ENCODE measurements around the gene PAF1. TPM values are rescaled to one million over a fixed set of nuclear protein-coding genes. Genes with fewer than 3 reads are reported as not detected.

PAF1 gene
- total and polyA plus RNA-seq, 2 of the 13 experiments (the other 11 are each of a cell fraction or from before 2014, with no cell fraction given): 30.2 to 31.1 TPM

DNA sequence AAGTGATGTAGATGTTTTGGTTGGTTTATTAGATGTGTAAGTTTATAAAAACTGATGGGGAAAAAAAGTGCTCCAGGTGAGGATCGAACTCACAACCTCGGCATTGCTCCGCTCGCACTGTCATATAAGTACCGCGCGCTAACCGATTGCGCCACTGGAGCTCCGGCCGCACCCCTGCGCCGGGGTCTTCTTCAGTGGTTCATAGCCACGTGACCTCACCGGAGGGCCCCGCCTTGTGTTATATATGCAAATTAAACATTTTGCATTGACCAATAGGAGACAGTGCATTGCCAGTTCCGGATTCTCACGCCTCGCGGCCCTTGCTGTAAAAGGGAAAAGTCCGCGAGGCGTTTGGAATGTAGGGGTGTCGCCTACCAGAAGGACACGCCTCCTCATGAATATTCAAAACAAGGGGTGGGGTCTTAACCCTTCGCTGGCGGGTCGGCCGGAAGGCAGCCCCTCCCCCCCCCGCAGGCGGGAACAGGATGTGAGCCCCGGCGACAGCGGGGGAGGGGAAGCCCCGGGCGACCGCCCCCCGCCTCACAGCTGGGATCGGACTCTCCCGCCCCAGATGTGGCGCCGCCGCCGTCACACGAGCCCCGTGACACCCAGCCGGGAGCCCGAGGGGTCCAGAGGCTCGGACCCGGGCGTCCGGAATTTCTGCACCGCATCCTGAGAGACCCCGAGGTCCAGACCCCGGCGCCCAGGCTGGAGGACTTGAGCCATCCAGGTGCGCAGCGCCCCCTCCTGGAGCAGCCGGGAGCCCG, 21.4 kb upstream of the PAF1 start, which contains the start of gene PLEKHG2 (continued):
- TF ChIP-seq KLF16 (CRISPR knock-in tag; IDR thresholded peaks at IDR 0.05): peak in 1 of 2 experiments; percentile 56; a peak in 2 of 4 replicates
- TF ChIP-seq IKZF1 (IDR thresholded peaks at IDR 0.05): no peak
- no peak for TF ChIP-seq SRSF9 (IDR thresholded peaks at IDR 0.05; ENCODE audit: borderline replicate concordance, insufficient read depth, low read depth, low read length, poor library complexity, severe bottlenecking)
- TF ChIP-seq ISX (CRISPR knock-in tag; conservative IDR thresholded peaks at IDR 0.05): no peak
- peak; percentile 64 for TF ChIP-seq CBFB (CRISPR knock-in tag; IDR thresholded peaks at IDR 0.05)
- TF ChIP-seq IRF2 (CRISPR knock-in tag; IDR thresholded peaks at IDR 0.05): peak; percentile 55; the same call in 1 of the 2 replicates
- TF ChIP-seq ZNF816 (CRISPR knock-in tag; IDR thresholded peaks at IDR 0.05; ENCODE audit: borderline replicate concordance): no peak
- TF ChIP-seq SMARCE1 (IDR thresholded peaks at IDR 0.05; ENCODE audit: borderline replicate concordance): no peak
- no peak for TF ChIP-seq ZNF251 (CRISPR knock-in tag; IDR thresholded peaks at IDR 0.05)
- TF ChIP-seq ZNF788 (CRISPR knock-in tag; IDR thresholded peaks at IDR 0.05; ENCODE audit: borderline replicate concordance): no peak; the same call in 1 of the 2 replicates
- no peak for TF ChIP-seq ZNF12 (CRISPR knock-in tag; IDR thresholded peaks at IDR 0.05)
- no peak for TF ChIP-seq NR3C1 (CRISPR knock-in tag; IDR thresholded peaks at IDR 0.05)
- no peak for TF ChIP-seq GRHL1 (CRISPR knock-in tag; conservative IDR thresholded peaks at IDR 0.05)
- TF ChIP-seq, protein P1, sequence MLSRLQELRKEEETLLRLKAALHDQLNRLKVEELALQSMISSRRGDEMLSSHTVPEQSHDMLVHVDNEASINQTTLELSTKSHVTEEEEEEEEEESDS (CRISPR knock-in tag; IDR thresholded peaks at IDR 0.05; ENCODE audit: borderline replicate concordance): no peak
- TF ChIP-seq ZNF687 (CRISPR knock-in tag; IDR thresholded peaks at IDR 0.05): peak; percentile 77
- TF ChIP-seq ETV6 (CRISPR knock-in tag; conservative IDR thresholded peaks at IDR 0.05): peak; percentile 45; the same call in 1 of the 2 replicates
- TF ChIP-seq NFRKB (IDR thresholded peaks at IDR 0.05): no peak
- peak; percentile 44 for TF ChIP-seq ARID5B (CRISPR knock-in tag; IDR thresholded peaks at IDR 0.05)

Data from HepG2 (cell line).